ENCODE measurements around the gene UACA. TPM values are rescaled to one million over a fixed set of nuclear protein-coding genes. Genes with fewer than 3 reads are reported as not detected.

UACA gene
- total RNA-seq, 2 experiments from 2014 or later: 6.6 TPM

GRCh38 chr15:70703096-70703878, 60.1 kb downstream of the UACA start:
- intact Hi-C loops (cut with DNase I, micrococcal nuclease): no loop called here
- H3K4me1 Mint-ChIP-seq: peaks cover 2% of the 10 kb centered on the region
- ChIA-PET POLR2A (no interaction called here), CTCF (interaction anchor here (0.7 to 2.9 kb wide), 5 partner anchors 19 to 408 kb away, joined by 3 to 12 read pairs (median 4); no protein-coding TSS in a partner anchor)
- H3K27me3 Mint-ChIP-seq: peaks cover 22% of the 10 kb centered on the region
- H3K9me3 Mint-ChIP-seq (ENCODE audit: low read depth): peaks cover 1% of the 10 kb centered on the region
- DNase-seq: no peak
- H3K36me3 Mint-ChIP-seq (ENCODE audit: low read depth): no peaks in the 10 kb centered on the region
- no peak for ATAC-seq
- H3K4me3 Mint-ChIP-seq: no peak overlapping the region
- H3K27ac Mint-ChIP-seq: no peak overlapping the region

GRCh38 chr15:70702584-70702983, 60.8 kb downstream of the UACA start:
- H3K36me3 Mint-ChIP-seq (ENCODE audit: low read depth): no peaks in the 10 kb centered on the region
- CTCF ChIA-PET: interaction anchor here (0.7 to 2.9 kb wide), 4 partner anchors 11 to 408 kb away, joined by 3 to 12 read pairs (median 5); no protein-coding TSS in a partner anchor

GRCh38 chr15:70701891-70702568, 61.3 kb downstream of the UACA start:
- Mint-ChIP-seq H3K4me1 (peaks cover 2% of the 10 kb centered on the region), H3K27ac (no peak overlapping the region), H3K9me3 (ENCODE audit: low read depth) (no peaks in the 10 kb centered on the region), H3K4me3 (no peak overlapping the region), H3K36me3 (ENCODE audit: low read depth) (no peaks in the 10 kb centered on the region), H3K27me3 (peaks cover 22% of the 10 kb centered on the region)
- ATAC-seq (no peak), DNase-seq (no peak)
- ChIA-PET POLR2A (no interaction called here), CTCF (interaction anchor here (1.5 to 1.8 kb wide), 2 partner anchors 12 to 21 kb away, joined by 5 to 6 read pairs; no protein-coding TSS in a partner anchor)
- intact Hi-C loops (cut with DNase I, micrococcal nuclease): no loop called here

More at GRCh38 chr15:70702584-70702983, 60.8 kb downstream of the UACA start:
- Mint-ChIP-seq H3K4me1 (peaks cover 2% of the 10 kb centered on the region), H3K27me3 (peaks cover 20% of the 10 kb centered on the region), H3K4me3 (no peak overlapping the region), H3K27ac (no peak overlapping the region), H3K9me3 (ENCODE audit: low read depth) (no peaks in the 10 kb centered on the region)
- intact Hi-C loops (cut with DNase I, micrococcal nuclease): no loop called here
- POLR2A ChIA-PET: no interaction called here
- ATAC-seq (no peak), DNase-seq (no peak)

GRCh38 chr15:70701171-70701570, 62.2 kb downstream of the UACA start:
- DNase-seq (no peak), ATAC-seq (no peak)
- H3K4me1 Mint-ChIP-seq: peaks cover 2% of the 10 kb centered on the region
- peaks cover 22% of the 10 kb centered on the region for H3K27me3 Mint-ChIP-seq
- no peaks in the 10 kb centered on the region for H3K36me3 Mint-ChIP-seq (ENCODE audit: low read depth)
- intact Hi-C loops (cut with DNase I, micrococcal nuclease): no loop called here
- ChIA-PET POLR2A (no interaction called here), CTCF (interaction anchor here (0.6 to 1.8 kb wide), 3 partner anchors 13 to 49 kb away, joined by 3 to 6 read pairs (median 5); no protein-coding TSS in a partner anchor)
- no peak overlapping the region for H3K27ac Mint-ChIP-seq
- H3K9me3 Mint-ChIP-seq (ENCODE audit: low read depth): no peaks in the 10 kb centered on the region
- no peak overlapping the region for H3K4me3 Mint-ChIP-seq

GRCh38 chr15:70699890-70700289, 63.5 kb downstream of the UACA start:
- intact Hi-C loops (cut with DNase I, micrococcal nuclease): no loop called here
- no peak for ATAC-seq
- no peak for DNase-seq
- Mint-ChIP-seq H3K4me1 (peaks cover 2% of the 10 kb centered on the region), H3K9me3 (ENCODE audit: low read depth) (no peaks in the 10 kb centered on the region), H3K27me3 (peaks cover 22% of the 10 kb centered on the region), H3K36me3 (ENCODE audit: low read depth) (no peaks in the 10 kb centered on the region), H3K27ac (no peak overlapping the region), H3K4me3 (no peak overlapping the region)
- ChIA-PET CTCF (interaction anchor here (0.7 kb wide), 1 partner anchor 110 kb away, joined by 3 read pairs; no protein-coding TSS in a partner anchor), POLR2A (no interaction called here)

GRCh38 chr15:70698836-70699390, 64.4 kb downstream of the UACA start:
- POLR2A ChIA-PET: no interaction called here
- intact Hi-C loops (cut with DNase I, micrococcal nuclease): no loop called here
- Mint-ChIP-seq H3K4me1 (peaks cover 2% of the 10 kb centered on the region), H3K36me3 (ENCODE audit: low read depth) (no peaks in the 10 kb centered on the region), H3K27me3 (peaks cover 18% of the 10 kb centered on the region), H3K27ac (no peak overlapping the region), H3K4me3 (no peak overlapping the region), H3K9me3 (ENCODE audit: low read depth) (no peaks in the 10 kb centered on the region)
- CTCF ChIA-PET: no interaction called here
- no peak for DNase-seq
- no peak for ATAC-seq

- Mint-ChIP-seq H3K9me3 (ENCODE audit: low read depth) (no peaks in the 10 kb centered on the region), H3K4me3 (no peak overlapping the region), H3K36me3 (ENCODE audit: low read depth) (no peaks in the 10 kb centered on the region), H3K4me1 (peaks cover 2% of the 10 kb centered on the region), H3K27ac (no peak overlapping the region), H3K27me3 (peaks cover 15% of the 10 kb centered on the region)
- DNase-seq (no peak), ATAC-seq (no peak)
- ChIA-PET CTCF (no interaction called here), POLR2A (no interaction called here)
- intact Hi-C loops (cut with DNase I, micrococcal nuclease): no loop called here
Measured at GRCh38 chr15:70698426-70698825, 64.9 kb downstream of the UACA start.

GRCh38 chr15:70690491-70691276, 72.7 kb downstream of the UACA start:
- ATAC-seq (no peak), DNase-seq (no peak)
- ChIA-PET POLR2A (no interaction called here), CTCF (interaction anchor here (1.1 to 1.4 kb wide), 3 partner anchors 11 to 32 kb away, joined by 3 to 5 read pairs (median 3); no protein-coding TSS in a partner anchor)
- Mint-ChIP-seq H3K36me3 (ENCODE audit: low read depth) (no peaks in the 10 kb centered on the region), H3K4me3 (no peak overlapping the region), H3K9me3 (ENCODE audit: low read depth) (no peaks in the 10 kb centered on the region), H3K27ac (no peak overlapping the region), H3K27me3 (peaks cover 2% of the 10 kb centered on the region), H3K4me1 (no peaks in the 10 kb centered on the region)
- intact Hi-C loops (cut with DNase I, micrococcal nuclease): no loop called here

- POLR2A ChIA-PET: no interaction called here
- ATAC-seq (no peak), DNase-seq (no peak)
- CTCF ChIA-PET: interaction anchor here (1.4 kb wide), 1 partner anchor 23 kb away, joined by 3 read pairs; no protein-coding TSS in a partner anchor
- H3K36me3 Mint-ChIP-seq (ENCODE audit: low read depth): no peaks in the 10 kb centered on the region
- no peak overlapping the region for H3K27ac Mint-ChIP-seq
- intact Hi-C loops (cut with DNase I, micrococcal nuclease): no loop called here
- no peak overlapping the region for H3K4me3 Mint-ChIP-seq
- H3K4me1 Mint-ChIP-seq: no peaks in the 10 kb centered on the region
- H3K27me3 Mint-ChIP-seq: peaks cover 2% of the 10 kb centered on the region
- H3K9me3 Mint-ChIP-seq (ENCODE audit: low read depth): no peaks in the 10 kb centered on the region
Measured at GRCh38 chr15:70690021-70690420, 73.3 kb downstream of the UACA start.

GRCh38 chr15:70687482-70687881, 75.9 kb downstream of the UACA start:
- ATAC-seq: no peak
- CTCF ChIA-PET: interaction anchor here (1.3 to 2.5 kb wide), 2 partner anchors 14 to 35 kb away, joined by 5 to 10 read pairs; no protein-coding TSS in a partner anchor
- POLR2A ChIA-PET: no interaction called here
- H3K36me3 Mint-ChIP-seq (ENCODE audit: low read depth): no peaks in the 10 kb centered on the region
- H3K4me3 Mint-ChIP-seq: no peak overlapping the region
- H3K9me3 Mint-ChIP-seq (ENCODE audit: low read depth): no peaks in the 10 kb centered on the region
- H3K4me1 Mint-ChIP-seq: no peaks in the 10 kb centered on the region
- DNase-seq: no peak
- H3K27ac Mint-ChIP-seq: no peak overlapping the region
- peaks cover 2% of the 10 kb centered on the region for H3K27me3 Mint-ChIP-seq
- intact Hi-C loops (cut with DNase I, micrococcal nuclease): no loop called here

GRCh38 chr15:70680817-70681216, 82.5 kb downstream of the UACA start:
- no peak overlapping the region for H3K27ac Mint-ChIP-seq
- H3K9me3 Mint-ChIP-seq (ENCODE audit: low read depth): no peaks in the 10 kb centered on the region
- intact Hi-C loops (cut with DNase I, micrococcal nuclease): loop anchor here in 1 of 2 experiments (5.0 kb wide), 1 partner anchor 131 kb away; no protein-coding TSS in a partner anchor
- H3K4me3 Mint-ChIP-seq: no peak overlapping the region
- DNase-seq (no peak), ATAC-seq (no peak)
- POLR2A ChIA-PET: no interaction called here
- H3K27me3 Mint-ChIP-seq: no peaks in the 10 kb centered on the region
- CTCF ChIA-PET: interaction anchor here (0.6 to 3.3 kb wide), 7 partner anchors 16 to 985 kb away, joined by 3 to 24 read pairs (median 3); no protein-coding TSS in a partner anchor
- no peaks in the 10 kb centered on the region for H3K36me3 Mint-ChIP-seq (ENCODE audit: low read depth)
- peaks cover 2% of the 10 kb centered on the region for H3K4me1 Mint-ChIP-seq
